H1 (cell line): ENCODE results near the gene SLC19A3. TPM values are rescaled to one million over a fixed set of nuclear protein-coding genes. Genes with fewer than 3 reads are reported as not detected.

ENCODE experiments used
- CTCF ChIA-PET: fragments of 300-600 bp; sonication (Branson Sonifier 250); formaldehyde crosslinking; loops from one replicate; lab custom pipeline; 2021; ENCODE audit not compliant: partially characterized antibody; lab: Charles Lee
- POLR2A ChIA-PET: fragments of 300-600 bp; sonication (Branson Sonifier 250); formaldehyde crosslinking; loops from one replicate; lab custom pipeline; 2021; ENCODE audit warnings: inconsistent platforms; ENCODE audit not compliant: partially characterized antibody; lab: Charles Lee
- DNase-seq, 2 experiments: peaks; one replicate each; pipeline versions ENCODE4 v3.0.0 to v3.0.0-alpha.2; 2010 to 2022; ENCODE audit warnings: low spot score in 2 of 2, low read depth in 1 of 2, mixed read lengths in 1 of 2
- FAIRE-seq: peaks from 2 replicates; lab custom pipeline; 2011; peaks lifted over from hg19 to GRCh38; lab: Jason Lieb, UNC
- H2AFZ ChIP-seq: 2 replicates; pipeline ENCODE4 v1.8.1; 2012; ENCODE audit warnings: low read length, inconsistent platforms
- H2AK5ac ChIP-seq: 2 replicates; pipeline ENCODE4 v1.6.1; 2013; ENCODE audit warnings: low read depth, low read length
- H2BK120ac ChIP-seq: replicated peaks from 2 replicates; pipeline ENCODE3; 2013; ENCODE audit warnings: low read depth, low read length, inconsistent platforms
- H2BK12ac ChIP-seq: 2 replicates; pipeline ENCODE4 v1.6.1; 2013; ENCODE audit warnings: low read depth, low read length
- H2BK15ac ChIP-seq: 2 replicates; pipeline ENCODE4 v1.6.1; 2013; ENCODE audit warnings: low read length
- H2BK20ac ChIP-seq: 2 replicates; pipeline ENCODE4 v1.6.1; 2013; ENCODE audit warnings: low read length
- H2BK5ac ChIP-seq: 2 replicates; pipeline ENCODE4 v1.6.1; 2013; ENCODE audit warnings: low read depth, low read length
- H3K14ac ChIP-seq: 2 replicates; pipeline ENCODE4 v1.6.1; 2013; ENCODE audit warnings: inconsistent platforms; ENCODE audit not compliant: insufficient read length
- H3K18ac ChIP-seq: 2 replicates; pipeline ENCODE4 v1.6.1; 2013; ENCODE audit warnings: low read length; ENCODE audit errors: extremely low read depth
- H3K23ac ChIP-seq: 2 replicates; pipeline ENCODE4 v1.6.1; 2013; ENCODE audit warnings: inconsistent platforms; ENCODE audit not compliant: insufficient read length
- H3K23me2 ChIP-seq: 2 replicates; pipeline ENCODE4 v1.6.1; 2013; ENCODE audit warnings: low read depth, low read length
- H3K27ac ChIP-seq: 2 replicates; pipeline ENCODE4 v1.6.1; 2011; ENCODE audit warnings: low read depth, low read length, inconsistent platforms
- H3K27me3 ChIP-seq, 4 experiments: replicated peaks in 1 of 4; 1 replicate in 1 of 4; 2 replicates in 3 of 4; pipeline versions ENCODE4 v1.6.1 to v1.8.1; 2011 to 2013; ENCODE audit warnings: low read length in 3 of 4, mild to moderate bottlenecking in 3 of 4, inconsistent platforms in 2 of 4, mixed read lengths in 2 of 4, moderate library complexity in 1 of 4; ENCODE audit not compliant: control insufficient read depth in 3 of 4, insufficient read depth in 3 of 4; ENCODE audit errors: extremely low read depth in 1 of 4
- H3K36me3 ChIP-seq, 4 experiments: 2 replicates each; pipeline versions ENCODE4 v1.6.1 to v1.8.1; 2011 to 2013; ENCODE audit warnings: mild to moderate bottlenecking in 4 of 4, low read length in 3 of 4, moderate library complexity in 2 of 4, control low read depth in 1 of 4, inconsistent platforms in 1 of 4; ENCODE audit not compliant: insufficient read depth in 4 of 4, control insufficient read depth in 2 of 4
- H3K4ac ChIP-seq: replicated peaks from 2 replicates; pipeline ENCODE3; 2013; ENCODE audit warnings: low read length, low read depth, mixed read lengths, inconsistent platforms; ENCODE audit not compliant: insufficient read length
- H3K4me1 ChIP-seq, 4 experiments: replicated peaks in 1 of 4; 1 replicate in 1 of 4; 2 replicates in 3 of 4; pipeline versions ENCODE4 v1.6.1 to v1.8.1; 2011 to 2013; ENCODE audit warnings: low read length in 3 of 4, inconsistent platforms in 2 of 4, mixed read lengths in 1 of 4; ENCODE audit not compliant: insufficient read depth in 4 of 4, control insufficient read depth in 3 of 4
- H3K4me2 ChIP-seq, 2 experiments: 2 replicates each; pipeline versions ENCODE4 v1.6.1 to v1.8.1; 2011 to 2013; ENCODE audit warnings: low read depth in 2 of 2, low read length in 2 of 2, control low read depth in 1 of 2, inconsistent platforms in 1 of 2, mild to moderate bottlenecking in 1 of 2; ENCODE audit not compliant: insufficient read depth in 1 of 2
- H3K4me3 ChIP-seq, 4 experiments: fragments of 200-600, 300-600 bp in 1 of 4; sonication (generic), shearing (Covaris generic), sonication (Bioruptor Twin) in 1 of 4; 2 replicates each; pipeline versions ENCODE4 v1.5.1 to v1.8.1; 2011 to 2016; ENCODE audit warnings: low read length in 4 of 4, low read depth in 3 of 4, control low read depth in 2 of 4, inconsistent platforms in 2 of 4, mild to moderate bottlenecking in 2 of 4, mixed read lengths in 1 of 4, moderate library complexity in 1 of 4; ENCODE audit not compliant: insufficient read depth in 2 of 4; ENCODE audit errors: extremely low read depth in 1 of 4
- H3K56ac ChIP-seq: replicated peaks from 2 replicates; pipeline ENCODE3; 2013; ENCODE audit warnings: low read depth, mild to moderate bottlenecking, mixed read lengths, low read length, inconsistent platforms; ENCODE audit not compliant: insufficient read length
- H3K79me1 ChIP-seq: 2 replicates; pipeline ENCODE4 v1.6.1; 2013; ENCODE audit warnings: low read depth, low read length, control low read depth
- H3K79me2 ChIP-seq, 2 experiments: 2 replicates each; pipeline versions ENCODE4 v1.6.1 to v1.8.1; 2012 to 2013; ENCODE audit warnings: low read length in 2 of 2, mild to moderate bottlenecking in 2 of 2, inconsistent platforms in 1 of 2; ENCODE audit not compliant: insufficient read depth in 2 of 2, control insufficient read depth in 1 of 2
- H3K9ac ChIP-seq, 4 experiments: replicated peaks in 1 of 4; 1 replicate in 1 of 4; 2 replicates in 3 of 4; pipeline versions ENCODE4 v1.6.1 to v1.8.1; 2011 to 2013; ENCODE audit warnings: low read depth in 3 of 4, low read length in 3 of 4, control low read depth in 2 of 4, mild to moderate bottlenecking in 2 of 4, moderate library complexity in 2 of 4, inconsistent platforms in 1 of 4; ENCODE audit errors: extremely low read depth in 1 of 4
- H3K9me3 ChIP-seq, 2 experiments: 2 replicates each; pipeline versions ENCODE4 v1.6.1 to v1.8.1; 2012 to 2013; ENCODE audit warnings: mild to moderate bottlenecking in 2 of 2, moderate library complexity in 2 of 2, control low read depth in 1 of 2, inconsistent platforms in 1 of 2, low read depth in 1 of 2, low read length in 1 of 2, mixed read lengths in 1 of 2; ENCODE audit not compliant: insufficient read depth in 2 of 2
- H4K20me1 ChIP-seq, 2 experiments: replicated peaks in 1 of 2; 2 replicates each; pipeline versions ENCODE3 to v1.8.1; 2011 to 2013; ENCODE audit warnings: inconsistent platforms in 2 of 2, low read length in 2 of 2, mild to moderate bottlenecking in 1 of 2; ENCODE audit not compliant: insufficient read depth in 2 of 2, control insufficient read depth in 1 of 2
- H4K5ac ChIP-seq: 2 replicates; pipeline ENCODE4 v1.6.1; 2013; ENCODE audit warnings: low read length, low read depth, mixed read lengths, inconsistent platforms; ENCODE audit not compliant: insufficient read length
- H4K8ac ChIP-seq: 2 replicates; pipeline ENCODE4 v1.8.0; 2013; ENCODE audit warnings: mild to moderate bottlenecking, moderate library complexity, low read length, inconsistent platforms; ENCODE audit not compliant: insufficient read depth; ENCODE audit errors: extremely low read depth
- H4K91ac ChIP-seq: replicated peaks from 2 replicates; pipeline ENCODE3; 2013; ENCODE audit warnings: low read length, mixed read lengths, inconsistent platforms; ENCODE audit not compliant: insufficient read length
- BCL11A ChIP-seq, 2 experiments: IDR thresholded peaks; one replicate each; pipeline ENCODE4 v1.6.1; 2011; ENCODE audit warnings: low read depth in 2 of 2, low read length in 2 of 2, mild to moderate bottlenecking in 2 of 2
- CBX5 ChIP-seq: fragments of 300-800, 300-1000 bp; sonication (generic); IDR thresholded peaks from 2 replicates; pipeline ENCODE4 v1.7.1; 2016; ENCODE audit warnings: antibody characterized with exemption, low read length, low read depth
- CREB1 ChIP-seq: IDR thresholded peaks from 2 replicates; pipeline ENCODE4 v1.6.1; 2012; ENCODE audit warnings: inconsistent platforms
- CTBP2 ChIP-seq: IDR thresholded peaks from 2 replicates; pipeline ENCODE4 v1.7.0; 2011; ENCODE audit warnings: borderline replicate concordance, mild to moderate bottlenecking, moderate library complexity, mixed read lengths, low read length; ENCODE audit not compliant: insufficient read depth, insufficient read length
- EZH2 ChIP-seq: fragments of 200-600 bp; sonication (generic); IDR thresholded peaks from 2 replicates; pipeline ENCODE4 v1.7.1; 2012; ENCODE audit warnings: low read depth, mild to moderate bottlenecking, moderate library complexity, low read length, inconsistent platforms; ENCODE audit not compliant: severe bottlenecking
- POLR2A ChIP-seq, 2 experiments: IDR thresholded peaks; 1 replicate in 1 of 2; 2 replicates in 1 of 2; pipeline ENCODE4 v1.6.1; 2011; ENCODE audit warnings: low read depth in 2 of 2, low read length in 2 of 2, mild to moderate bottlenecking in 2 of 2; ENCODE audit errors: control extremely low read depth in 1 of 2
- SIN3A ChIP-seq, 2 experiments: IDR thresholded peaks in 1 of 2; conservative IDR thresholded peaks in 1 of 2; 2 replicates each; pipeline ENCODE4 v1.6.1; 2011 to 2012; ENCODE audit warnings: low read length in 2 of 2, improper control_type of control experiment in 1 of 2, low read depth in 1 of 2, mild to moderate bottlenecking in 1 of 2
- SIRT6 ChIP-seq: IDR thresholded peaks from one replicate; pipeline ENCODE4 v1.7.1; 2012; ENCODE audit warnings: low read length, inconsistent platforms
- TAF1 ChIP-seq: IDR thresholded peaks from 2 replicates; pipeline ENCODE4 v1.6.1; 2011; ENCODE audit warnings: mild to moderate bottlenecking, low read depth, low read length
- TBP ChIP-seq: IDR thresholded peaks from 2 replicates; pipeline ENCODE4 v1.6.1; 2011; ENCODE audit warnings: low read depth, low read length, improper control_type of control experiment
- USF2 ChIP-seq: IDR thresholded peaks from 2 replicates; pipeline ENCODE4 v1.6.1; 2011; ENCODE audit warnings: low read length, improper control_type of control experiment
- WGBS, 2 experiments: shearing (Covaris generic) in 1 of 2; methylation state at CpG; one replicate each; pipeline versions ENCODE4 v1.1.6 to v1.1.7; 2013 to 2015; ENCODE audit warnings: low lambda C conversion rate in 2 of 2, mixed read lengths in 2 of 2, inconsistent platforms in 1 of 2, low coverage in 1 of 2, missing lambda C conversion rate in 1 of 2; ENCODE audit not compliant: insufficient replicate concordance in 2 of 2, insufficient coverage in 1 of 2, insufficient read length in 1 of 2; ENCODE audit errors: extremely low coverage in 1 of 2, missing lambda C conversion rate in 1 of 2; 5-methylcytosine and 5-hydroxymethylcytosine counted together
- polyA plus RNA-seq, 7 experiments: library from polyadenylated mRNA; depleted of rRNA in 3 of 7; stranded (reverse) in 5 of 7; unstranded in 2 of 7; fragments of >200 nt in 5 of 7; fragments of 200-250 nt in 2 of 7; gene quantifications; 1 replicate in 5 of 7; 2 replicates in 1 of 7; 4 replicates in 1 of 7; pipeline versions ENCODE4 v1.2.1 to v1.2.3, GENCODE V29; 2011 to 2013; ENCODE audit warnings: missing spikeins in 2 of 7, mixed read lengths in 2 of 7
- total RNA-seq: library from RNA; stranded (reverse); fragmentation: NEBNext Ultra II Directional; extraction: Animal tissue kit (Norgen Biotek cat#: 25700); gene quantifications from 2 replicates; pipeline ENCODE4 v1.2.1, GENCODE V29; 2021

Gene SLC19A3
- total and polyA plus RNA-seq, 2 of the 8 experiments (the other 6 are each of a cell fraction or from before 2014, with no cell fraction given), result 7.0 to 9.8 TPM

- no peaks in the 10 kb centered on the region for H3K36me3 ChIP-seq
- no peak for FAIRE-seq
- CTCF ChIA-PET, result interaction anchor here (0.6 to 4.1 kb wide), 7 partner anchors 7 to 354 kb away, joined by 3 to 32 read pairs (median 3); no protein-coding TSS in a partner anchor
- peak overlapping the region in 1 of 2 experiments; percentile 27; a peak in 1 of 4 replicates for H3K4me2 ChIP-seq
- H3K27ac ChIP-seq, result no peak overlapping the region
- DNase-seq, result no peak
- no peaks in the 10 kb centered on the region for H4K20me1 ChIP-seq
- H3K56ac ChIP-seq, result no peak overlapping the region
- 0 out of 2 replicates have a peak overlapping the region, but pooled peaks have one; percentile 53 for H2BK15ac ChIP-seq
- peak overlapping the region; percentile 17 for H4K91ac ChIP-seq
- H3K23ac ChIP-seq, result no peak overlapping the region
- H2BK5ac ChIP-seq, result peak overlapping the region; percentile 63; the same call in 1 of the 2 replicates
- H2AK5ac ChIP-seq, result peak overlapping the region; percentile 75; the same call in 1 of the 2 replicates
- peak overlapping the region; percentile 85 for H3K4ac ChIP-seq
- H2AFZ ChIP-seq, result peak overlapping the region; percentile 83
- H2BK12ac ChIP-seq, result peak overlapping the region; percentile 92; the same call in 1 of the 2 replicates
- H3K9me3 ChIP-seq, result no peaks in the 10 kb centered on the region
- 81 to 100% methylated on average over 1 to 13 of the region's 13 CpGs for WGBS, 2 experiments
- H3K27me3 ChIP-seq, result no peaks in the 10 kb centered on the region
- H3K18ac ChIP-seq, result peak overlapping the region; percentile 83
- peak overlapping the region; percentile 99 for H2BK120ac ChIP-seq
- POLR2A ChIA-PET, result no interaction called here
- H3K23me2 ChIP-seq, result no peaks in the 10 kb centered on the region
- peak overlapping the region; percentile 90 for H4K8ac ChIP-seq
- peak overlapping the region; percentile 66 for H4K5ac ChIP-seq
- no peak for TF ChIP-seq USF2
- no peak for TF ChIP-seq CBX5
- no peak for TF ChIP-seq TAF1
- no peak for TF ChIP-seq SIN3A (conservative IDR thresholded peaks at IDR 0.05 in 1 of 2, IDR thresholded peaks at IDR 0.05 in 1 of 2; ENCODE audit: low read depth in 1 of 2, low read length in 2 of 2)
- no peak for TF ChIP-seq TBP
- TF ChIP-seq BCL11A (IDR thresholded peaks at IDR 0.05; ENCODE audit: low read depth in 2 of 2, low read length in 2 of 2), result no peak
- no peak for TF ChIP-seq SIRT6
- TF ChIP-seq CTBP2, result no peak
- no peak for TF ChIP-seq EZH2
- no peak for TF ChIP-seq POLR2A (IDR thresholded peaks at IDR 0.05; ENCODE audit: control extremely low read depth in 1 of 2, low read depth in 2 of 2, low read length in 2 of 2)
- TF ChIP-seq CREB1, result no peak
- TF ChIP-seq, all 59 proteins: peak for 0
- Histone ChIP-seq H3K14ac (no peak overlapping the region), H3K4me1 (peaks cover 5 to 13% (median 8%) of the 10 kb centered on the region in 4 experiments; a peak in 5 of 7 replicates), H3K9ac (no peak overlapping the region), H3K4me3 (no peak overlapping the region), H2BK20ac (peak overlapping the region; percentile 83), H3K79me2 (no peaks in the 10 kb centered on the region), H3K79me1 (no peaks in the 10 kb centered on the region)
These were observed 41.7 kb upstream of the SLC19A3 start for GRCh38 chr2:227759411-227760118.
